Hepatocyte (in vitro differentiated cells): ENCODE data around the gene PTPRD. TPM values are rescaled to one million over a fixed set of nuclear protein-coding genes. Genes with fewer than 3 reads are reported as not detected.

Experiments
- DNase-seq: peaks from one replicate; pipeline ENCODE4 v3.0.0-alpha.2; 2016; ENCODE audit warnings: low spot score
- H2AFZ ChIP-seq: fragments of 200-600 bp; sonication (generic); 2 replicates; pipeline ENCODE4 v1.6.0; 2016; ENCODE audit warnings: antibody characterized with exemption, mild to moderate bottlenecking
- H3K27ac ChIP-seq: fragments of 200-600 bp; sonication (generic); 2 replicates; pipeline ENCODE4 v1.5.1; 2016; ENCODE audit warnings: mild to moderate bottlenecking
- H3K27me3 ChIP-seq: fragments of 200-600 bp; sonication (generic); 2 replicates; pipeline ENCODE4 v1.6.1; 2016
- H3K36me3 ChIP-seq: fragments of 200-600 bp; sonication (generic); replicated peaks from 2 replicates; pipeline ENCODE4 v1.5.1; 2016; ENCODE audit warnings: low read depth; ENCODE audit not compliant: insufficient read depth
- H3K4me1 ChIP-seq: fragments of 200-600 bp; sonication (generic); 2 replicates; pipeline ENCODE4 v1.5.1; 2016; ENCODE audit warnings: mild to moderate bottlenecking, moderate library complexity; ENCODE audit not compliant: insufficient read depth
- H3K4me2 ChIP-seq: fragments of 200-600 bp; sonication (generic); 2 replicates; pipeline ENCODE4 v1.6.0; 2016
- H3K4me3 ChIP-seq: fragments of 200-600 bp; sonication (generic); 2 replicates; pipeline ENCODE4 v1.5.1; 2016; ENCODE audit warnings: mild to moderate bottlenecking
- H3K79me2 ChIP-seq: fragments of 200-600 bp; sonication (generic); 2 replicates; pipeline ENCODE4 v1.6.0; 2017; ENCODE audit warnings: mild to moderate bottlenecking
- H3K9me2 ChIP-seq: fragments of 200-600 bp; sonication (generic); replicated peaks from 2 replicates; pipeline ENCODE4 v1.6.0; 2017; ENCODE audit warnings: mild to moderate bottlenecking; ENCODE audit not compliant: insufficient read depth
- H3K9me3 ChIP-seq: fragments of 200-600 bp; sonication (generic); 2 replicates; pipeline ENCODE4 v1.5.1; 2016; ENCODE audit warnings: low read depth, mild to moderate bottlenecking
- H4K20me1 ChIP-seq: fragments of 200-600 bp; sonication (generic); 2 replicates; pipeline ENCODE4 v1.6.0; 2016; ENCODE audit warnings: mild to moderate bottlenecking; ENCODE audit not compliant: insufficient read depth, poor library complexity, severe bottlenecking
- CTCF ChIP-seq: fragments of 200-600 bp; sonication (generic); IDR thresholded peaks from 2 replicates; pipeline ENCODE4 v1.5.1; 2016; ENCODE audit warnings: antibody characterized with exemption, mild to moderate bottlenecking; ENCODE audit not compliant: poor library complexity
- EZH2 ChIP-seq: fragments of 200-600 bp; sonication (generic); IDR thresholded peaks from 2 replicates; pipeline ENCODE4 v1.6.1; 2016; ENCODE audit warnings: antibody characterized with exemption, mild to moderate bottlenecking, borderline replicate concordance
- EZH2phosphoT487 ChIP-seq: fragments of 200-600 bp; sonication (generic); IDR thresholded peaks from one replicate; pipeline ENCODE4 v1.6.1; 2018; ENCODE audit warnings: antibody characterized with exemption, mild to moderate bottlenecking, low read depth, moderate library complexity; ENCODE audit not compliant: unreplicated experiment, severe bottlenecking
- WGBS: methylation state at CpG from one replicate; pipeline ENCODE4 v1.1.6; 2016; ENCODE audit warnings: low lambda C conversion rate; ENCODE audit errors: missing lambda C conversion rate; 5-methylcytosine and 5-hydroxymethylcytosine counted together
- polyA plus RNA-seq: library from polyadenylated mRNA; unstranded; fragments of >200 nt; fragmentation: Nextera tagmentation; extraction: Ambion mirVana; gene quantifications from 2 replicates; pipeline ENCODE4 v1.2.1, GENCODE V29; 2016
- total RNA-seq: library from RNA; depleted of rRNA; stranded (reverse); fragments of >200 nt; gene quantifications from 2 replicates; pipeline ENCODE4 v1.2.3, GENCODE V29; 2014

The PTPRD gene
- total and polyA plus RNA-seq, 2 experiments from 2014 or later, result 6.5 to 77.6 TPM

- no peak for TF ChIP-seq EZH2phosphoT487
- no peak for TF ChIP-seq CTCF
- no peak for TF ChIP-seq EZH2
- Histone ChIP-seq H3K4me1 (peaks cover 6% of the 10 kb centered on the region), H2AFZ (no peak overlapping the region), H3K4me3 (no peak overlapping the region), H3K9me3 (no peaks in the 10 kb centered on the region), H3K36me3 (no peaks in the 10 kb centered on the region), H4K20me1 (no peaks in the 10 kb centered on the region), H3K79me2 (no peaks in the 10 kb centered on the region), H3K4me2 (no peak overlapping the region), H3K9me2 (no peaks in the 10 kb centered on the region), H3K27me3 (no peaks in the 10 kb centered on the region), H3K27ac (no peak overlapping the region)
- no peak for DNase-seq
- WGBS, result 94% methylated on average over 2 of the region's 2 CpGs
These were observed 1932.1 kb downstream of the PTPRD start for GRCh38 chr9:8680658-8681057.

GRCh38 chr9:8680157-8680556 is 1932.6 kb downstream of the PTPRD start:
- Histone ChIP-seq H2AFZ (no peak overlapping the region), H3K4me2 (no peak overlapping the region), H3K36me3 (no peaks in the 10 kb centered on the region), H3K9me3 (no peaks in the 10 kb centered on the region), H3K9me2 (no peaks in the 10 kb centered on the region), H3K27ac (no peak overlapping the region), H3K79me2 (no peaks in the 10 kb centered on the region), H3K4me1 (peaks cover 6% of the 10 kb centered on the region), H3K27me3 (no peaks in the 10 kb centered on the region), H3K4me3 (no peak overlapping the region), H4K20me1 (no peaks in the 10 kb centered on the region)
- DNase-seq, result no peak
- TF ChIP-seq EZH2 (no peak), EZH2phosphoT487 (no peak), CTCF (no peak)
- WGBS, result 92% methylated on average over 3 of the region's 3 CpGs

GRCh38 chr9:8679371-8679822 is 1933.4 kb downstream of the PTPRD start:
- Histone ChIP-seq H3K79me2 (no peaks in the 10 kb centered on the region), H3K4me1 (peaks cover 6% of the 10 kb centered on the region), H3K27ac (no peak overlapping the region), H4K20me1 (no peaks in the 10 kb centered on the region), H3K27me3 (no peaks in the 10 kb centered on the region), H3K9me3 (no peaks in the 10 kb centered on the region), H2AFZ (no peak overlapping the region), H3K4me3 (no peak overlapping the region), H3K36me3 (no peaks in the 10 kb centered on the region), H3K9me2 (no peaks in the 10 kb centered on the region), H3K4me2 (no peak overlapping the region)
- TF ChIP-seq EZH2, result no peak
- TF ChIP-seq CTCF, result no peak
- TF ChIP-seq EZH2phosphoT487, result no peak
- WGBS, result 69% methylated on average over 2 of the region's 2 CpGs
- no peak for DNase-seq

GRCh38 chr9:8677741-8678140 is 1935.1 kb downstream of the PTPRD start:
- H3K4me2 ChIP-seq, result no peak overlapping the region
- 54% methylated on average over 4 of the region's 4 CpGs for WGBS
- no peaks in the 10 kb centered on the region for H3K79me2 ChIP-seq
- TF ChIP-seq CTCF (no peak), EZH2phosphoT487 (no peak), EZH2 (no peak)
- no peaks in the 10 kb centered on the region for H3K27me3 ChIP-seq
- no peaks in the 10 kb centered on the region for H3K36me3 ChIP-seq
- no peak for DNase-seq
- H3K4me1 ChIP-seq, result peaks cover 6% of the 10 kb centered on the region
- no peak overlapping the region for H3K27ac ChIP-seq
- no peak overlapping the region for H3K4me3 ChIP-seq
- no peaks in the 10 kb centered on the region for H4K20me1 ChIP-seq
- no peaks in the 10 kb centered on the region for H3K9me3 ChIP-seq
- H3K9me2 ChIP-seq, result no peaks in the 10 kb centered on the region
- H2AFZ ChIP-seq, result no peak overlapping the region
